ENCODE results near the gene MRPL36.

DNA sequence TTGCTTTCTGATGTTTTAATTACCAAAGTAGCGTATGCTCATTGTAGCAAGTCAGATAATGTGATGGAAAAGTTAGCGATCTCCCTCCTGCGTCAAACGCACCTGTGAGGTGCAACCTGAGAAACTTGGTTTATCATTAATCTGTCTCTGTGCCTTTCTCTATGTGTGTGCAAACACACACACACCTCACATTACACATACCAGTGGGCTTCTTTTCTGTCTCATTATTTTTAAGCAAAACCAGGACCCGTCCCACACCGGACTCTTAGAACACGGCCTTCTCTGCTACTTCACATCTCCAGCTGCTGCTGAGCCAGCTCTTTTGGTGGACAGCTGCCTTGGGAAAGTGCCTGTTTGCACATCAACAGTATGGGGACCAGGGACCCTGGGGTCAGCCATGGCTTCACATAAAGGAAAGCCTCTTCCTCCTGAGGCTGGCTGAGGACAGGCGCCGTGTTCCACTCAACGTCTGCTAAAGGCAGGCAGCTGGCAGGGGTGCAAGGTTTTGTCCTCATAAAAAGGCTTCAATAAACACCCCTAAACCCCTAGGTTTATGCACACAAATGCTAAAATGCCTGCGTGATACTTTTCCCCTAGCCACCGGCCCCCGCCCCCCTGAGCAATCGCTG, 44.2 kb downstream of the MRPL36 start:
- TF ChIP-seq, protein P1, sequence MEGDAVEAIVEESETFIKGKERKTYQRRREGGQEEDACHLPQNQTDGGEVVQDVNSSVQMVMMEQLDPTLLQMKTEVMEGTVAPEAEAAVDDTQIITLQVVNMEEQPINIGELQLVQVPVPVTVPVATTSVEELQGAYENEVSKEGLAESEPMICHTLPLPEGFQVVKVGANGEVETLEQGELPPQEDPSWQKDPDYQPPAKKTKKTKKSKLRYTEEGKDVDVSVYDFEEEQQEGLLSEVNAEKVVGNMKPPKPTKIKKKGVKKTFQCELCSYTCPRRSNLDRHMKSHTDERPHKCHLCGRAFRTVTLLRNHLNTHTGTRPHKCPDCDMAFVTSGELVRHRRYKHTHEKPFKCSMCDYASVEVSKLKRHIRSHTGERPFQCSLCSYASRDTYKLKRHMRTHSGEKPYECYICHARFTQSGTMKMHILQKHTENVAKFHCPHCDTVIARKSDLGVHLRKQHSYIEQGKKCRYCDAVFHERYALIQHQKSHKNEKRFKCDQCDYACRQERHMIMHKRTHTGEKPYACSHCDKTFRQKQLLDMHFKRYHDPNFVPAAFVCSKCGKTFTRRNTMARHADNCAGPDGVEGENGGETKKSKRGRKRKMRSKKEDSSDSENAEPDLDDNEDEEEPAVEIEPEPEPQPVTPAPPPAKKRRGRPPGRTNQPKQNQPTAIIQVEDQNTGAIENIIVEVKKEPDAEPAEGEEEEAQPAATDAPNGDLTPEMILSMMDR (IDR thresholded peaks at IDR 0.05), result no peak
- TF ChIP-seq POLR2A (IDR thresholded peaks at IDR 0.05), result no peak

All from gastroesophageal sphincter (tissue), 3 donors.